ENCODE data around the gene TTC3. TPM values are rescaled to one million over a fixed set of nuclear protein-coding genes. Genes with fewer than 3 reads are reported as not detected.
"Not testable (repeated sequence)": the region's sequence is repeated elsewhere in the genome, so short reads cannot be mapped to it uniquely, and the experiment has no call there.

The TTC3 gene
- total and polyA plus RNA-seq, 2 donors from 2014 or later: 22.3 to 102 TPM

GRCh38 chr21:37139154-37139553 is 66.1 kb downstream of the TTC3 start:
- no peaks in the 10 kb centered on the region for H3K9me3 ChIP-seq (ENCODE audit: control insufficient read depth in 2 of 3, insufficient read depth in 1 of 3, low read length in 3 of 3)
- H3K27me3 ChIP-seq (ENCODE audit: control insufficient read depth, insufficient read depth, low read length): no peaks in the 10 kb centered on the region
- FAIRE-seq: no peak
- DNase-seq: no peak
- H3K27ac ChIP-seq (ENCODE audit: low read depth in 2 of 2, low read length in 2 of 2): no peak overlapping the region
- no peaks in the 10 kb centered on the region for H3K4me1 ChIP-seq (ENCODE audit: control insufficient read depth in 2 of 3, insufficient read depth in 2 of 3, low read depth in 1 of 3, low read length in 3 of 3)
- H3K4me3 ChIP-seq (ENCODE audit: low read length in 3 of 3): no peak overlapping the region
- TF ChIP-seq, protein P1, sequence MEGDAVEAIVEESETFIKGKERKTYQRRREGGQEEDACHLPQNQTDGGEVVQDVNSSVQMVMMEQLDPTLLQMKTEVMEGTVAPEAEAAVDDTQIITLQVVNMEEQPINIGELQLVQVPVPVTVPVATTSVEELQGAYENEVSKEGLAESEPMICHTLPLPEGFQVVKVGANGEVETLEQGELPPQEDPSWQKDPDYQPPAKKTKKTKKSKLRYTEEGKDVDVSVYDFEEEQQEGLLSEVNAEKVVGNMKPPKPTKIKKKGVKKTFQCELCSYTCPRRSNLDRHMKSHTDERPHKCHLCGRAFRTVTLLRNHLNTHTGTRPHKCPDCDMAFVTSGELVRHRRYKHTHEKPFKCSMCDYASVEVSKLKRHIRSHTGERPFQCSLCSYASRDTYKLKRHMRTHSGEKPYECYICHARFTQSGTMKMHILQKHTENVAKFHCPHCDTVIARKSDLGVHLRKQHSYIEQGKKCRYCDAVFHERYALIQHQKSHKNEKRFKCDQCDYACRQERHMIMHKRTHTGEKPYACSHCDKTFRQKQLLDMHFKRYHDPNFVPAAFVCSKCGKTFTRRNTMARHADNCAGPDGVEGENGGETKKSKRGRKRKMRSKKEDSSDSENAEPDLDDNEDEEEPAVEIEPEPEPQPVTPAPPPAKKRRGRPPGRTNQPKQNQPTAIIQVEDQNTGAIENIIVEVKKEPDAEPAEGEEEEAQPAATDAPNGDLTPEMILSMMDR (IDR thresholded peaks at IDR 0.05; ENCODE audit: borderline replicate concordance, extremely low read depth, insufficient read depth): no peak
- H3K9ac ChIP-seq (ENCODE audit: low read length in 3 of 3): no peak overlapping the region
- intact Hi-C loops (cut with DNase I): no loop called here
- H3K36me3 ChIP-seq (ENCODE audit: control insufficient read depth in 2 of 3, insufficient read depth in 3 of 3, low read length in 3 of 3): peaks cover 27 to 36% (median 28%) of the 10 kb centered on the region in 3 donors

- Histone ChIP-seq H3K9ac (ENCODE audit: low read length in 3 of 3) (no peak overlapping the region), H3K4me3 (ENCODE audit: low read length in 3 of 3) (no peak overlapping the region), H3K4me1 (ENCODE audit: control insufficient read depth in 2 of 3, insufficient read depth in 2 of 3, low read depth in 1 of 3, low read length in 3 of 3) (no peaks in the 10 kb centered on the region), H3K27ac (ENCODE audit: low read depth in 2 of 2, low read length in 2 of 2) (no peak overlapping the region), H3K27me3 (ENCODE audit: control insufficient read depth, insufficient read depth, low read length) (no peaks in the 10 kb centered on the region), H3K9me3 (ENCODE audit: control insufficient read depth in 2 of 3, insufficient read depth in 1 of 3, low read length in 3 of 3) (no peaks in the 10 kb centered on the region), H3K36me3 (ENCODE audit: control insufficient read depth in 2 of 3, insufficient read depth in 3 of 3, low read length in 3 of 3) (peaks cover 27 to 42% (median 30%) of the 10 kb centered on the region in 3 donors)
- DNase-seq (peak in 1 of 5 donors; percentile 2), FAIRE-seq (no peak)
- intact Hi-C loops (cut with DNase I): no loop called here
- TF ChIP-seq, protein P1 (IDR thresholded peaks at IDR 0.05; ENCODE audit: borderline replicate concordance, extremely low read depth, insufficient read depth): no peak
Observed at GRCh38 chr21:37139902-37140301, 66.8 kb downstream of the TTC3 start.

DNA sequence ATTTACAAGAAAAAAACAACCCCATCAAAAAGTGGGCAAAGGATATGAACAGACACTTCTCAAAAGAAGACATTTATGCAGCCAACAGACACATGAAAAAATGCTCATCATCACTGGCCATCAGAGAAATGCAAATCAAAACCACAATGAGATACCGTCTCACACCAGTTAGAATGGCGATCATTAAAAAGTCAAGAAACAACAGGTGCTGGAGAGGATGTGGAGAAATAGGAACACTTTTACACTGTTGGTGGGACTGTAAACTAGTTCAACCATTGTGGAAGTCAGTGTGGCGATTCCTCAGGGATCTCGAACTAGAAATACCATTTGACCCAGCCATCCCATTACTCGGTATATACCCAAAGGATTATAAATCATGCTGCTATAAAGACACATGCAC is 70.3 kb downstream of the TTC3 start:
- H3K9ac ChIP-seq (ENCODE audit: low read length in 3 of 3); DNase-seq; FAIRE-seq; H3K4me1 ChIP-seq (ENCODE audit: control insufficient read depth in 2 of 3, insufficient read depth in 2 of 3, low read depth in 1 of 3, low read length in 3 of 3); H3K9me3 ChIP-seq (ENCODE audit: control insufficient read depth in 2 of 3, insufficient read depth in 1 of 3, low read length in 3 of 3); H3K27me3 ChIP-seq (ENCODE audit: control insufficient read depth, insufficient read depth, low read length); H3K4me3 ChIP-seq (ENCODE audit: low read length in 3 of 3); H3K27ac ChIP-seq (ENCODE audit: low read depth in 2 of 2, low read length in 2 of 2); intact Hi-C loops (cut with DNase I): not testable (repeated sequence)
- peaks cover 5 to 23% (median 10%) of the 10 kb centered on the region in 3 donors for H3K36me3 ChIP-seq (ENCODE audit: control insufficient read depth in 2 of 3, insufficient read depth in 3 of 3, low read length in 3 of 3)

- intact Hi-C loops (cut with DNase I): no loop called here
- no peak overlapping the region for H3K9ac ChIP-seq (ENCODE audit: low read length in 3 of 3)
- peaks cover 8 to 16% (median 15%) of the 10 kb centered on the region in 3 donors for H3K36me3 ChIP-seq (ENCODE audit: control insufficient read depth in 2 of 3, insufficient read depth in 3 of 3, low read length in 3 of 3)
- no peak overlapping the region for H3K4me3 ChIP-seq (ENCODE audit: low read length in 3 of 3)
- H3K4me1 ChIP-seq (ENCODE audit: control insufficient read depth in 2 of 3, insufficient read depth in 2 of 3, low read depth in 1 of 3, low read length in 3 of 3): no peaks in the 10 kb centered on the region
- H3K27me3 ChIP-seq (ENCODE audit: control insufficient read depth, insufficient read depth, low read length): no peaks in the 10 kb centered on the region
- FAIRE-seq: no peak
- no peak overlapping the region for H3K27ac ChIP-seq (ENCODE audit: low read depth in 2 of 2, low read length in 2 of 2)
- TF ChIP-seq, protein P1 (IDR thresholded peaks at IDR 0.05; ENCODE audit: borderline replicate concordance, extremely low read depth, insufficient read depth): no peak
- peak in 2 of 5 donors; percentile 17 to 21 for DNase-seq
- no peaks in the 10 kb centered on the region for H3K9me3 ChIP-seq (ENCODE audit: control insufficient read depth in 2 of 3, insufficient read depth in 1 of 3, low read length in 3 of 3)
Observed at GRCh38 chr21:37145635-37146111, 72.6 kb downstream of the TTC3 start.

Measured in kidney (tissue), 14 donors.